SK-N-SH (cell line): Measurements from ENCODE around the gene TFCP2. TPM values are rescaled to one million over a fixed set of nuclear protein-coding genes. Genes with fewer than 3 reads are reported as not detected.

Experiments used
- CTCF ChIA-PET: fragments of 300-600, 350-600 bp; formaldehyde crosslinking; extraction: SDS; loops from one replicate; lab custom pipeline; 2021; lab: Yijun Ruan, JAX
- POLR2A ChIA-PET: fragments of 350-600 bp; sonication (Branson Sonifier 250); formaldehyde crosslinking; extraction: SDS; loops from one replicate; lab custom pipeline; 2020; ENCODE audit warnings: antibody characterized with exemption, inconsistent platforms; lab: Yijun Ruan, JAX
- DNase-seq: peaks from one replicate; pipeline ENCODE4 v3.0.0; 2012
- H2AFZ ChIP-seq: fragments of 200-600 bp; sonication (generic); 2 replicates; pipeline ENCODE4 v1.8.1; 2016; ENCODE audit warnings: antibody characterized with exemption, mild to moderate bottlenecking, low read depth
- H3F3A ChIP-seq: fragments of 200-600 bp; sonication (generic); replicated peaks from 2 replicates; pipeline ENCODE3; 2016; ENCODE audit warnings: antibody characterized with exemption, mild to moderate bottlenecking; ENCODE audit not compliant: insufficient read depth
- H3K27ac ChIP-seq, 2 experiments: fragments of 200-500 bp in 1 of 2; fragments of 200-600 bp in 1 of 2; sonication (Bioruptor generic) in 1 of 2; sonication (generic), shearing (Covaris generic) in 1 of 2; 2 replicates each; pipeline versions ENCODE4 v1.5.1 to v1.6.1; 2014 to 2016; ENCODE audit warnings: low read depth in 2 of 2, inconsistent platforms in 1 of 2, low read length in 1 of 2, mild to moderate bottlenecking in 1 of 2, mixed read lengths in 1 of 2
- H3K27me3 ChIP-seq: fragments of 200-600 bp; sonication (generic), shearing (Covaris generic); 2 replicates; pipeline ENCODE4 v1.6.1; 2016; ENCODE audit warnings: mixed run types; ENCODE audit not compliant: insufficient read depth
- H3K36me3 ChIP-seq, 2 experiments: fragments of 200-500 bp in 1 of 2; fragments of 200-600 bp in 1 of 2; sonication (Bioruptor generic) in 1 of 2; sonication (generic) in 1 of 2; replicated peaks in 1 of 2; 2 replicates each; pipeline versions ENCODE3 to v1.5.1; 2014 to 2016; ENCODE audit warnings: low read length in 1 of 2, mild to moderate bottlenecking in 1 of 2; ENCODE audit not compliant: insufficient read depth in 2 of 2, control insufficient read depth in 1 of 2
- H3K4me1 ChIP-seq, 2 experiments: fragments of 200-500 bp in 1 of 2; fragments of 200-600 bp in 1 of 2; sonication (Bioruptor generic) in 1 of 2; sonication (generic), shearing (Covaris generic) in 1 of 2; 2 replicates each; pipeline versions ENCODE4 v1.5.1 to v1.6.1; 2014 to 2016; ENCODE audit warnings: low read depth in 1 of 2, low read length in 1 of 2, mixed run types in 1 of 2; ENCODE audit not compliant: insufficient read depth in 2 of 2, control insufficient read depth in 1 of 2
- H3K4me2 ChIP-seq: fragments of 200-600 bp; sonication (generic), shearing (Covaris generic); 2 replicates; pipeline ENCODE4 v1.6.1; 2017; ENCODE audit warnings: mixed run types
- H3K4me3 ChIP-seq, 2 experiments: fragments of 200-500 bp in 1 of 2; fragments of 200-600 bp in 1 of 2; sonication (Bioruptor generic) in 1 of 2; sonication (generic), shearing (Covaris generic) in 1 of 2; 2 replicates each; pipeline versions ENCODE4 v1.5.1 to v1.8.1; 2014 to 2016; ENCODE audit warnings: low read depth in 2 of 2, inconsistent platforms in 1 of 2, low read length in 1 of 2, mild to moderate bottlenecking in 1 of 2, mixed read lengths in 1 of 2, moderate library complexity in 1 of 2
- H3K79me2 ChIP-seq: fragments of 200-600 bp; sonication (generic); 2 replicates; pipeline ENCODE4 v1.8.1; 2017; ENCODE audit warnings: mild to moderate bottlenecking; ENCODE audit not compliant: insufficient read depth
- H3K9ac ChIP-seq: fragments of 200-600 bp; sonication (generic); 2 replicates; pipeline ENCODE4 v1.6.1; 2017; ENCODE audit warnings: mixed run types
- H3K9me2 ChIP-seq: fragments of 200-600 bp; sonication (generic); 2 replicates; pipeline ENCODE4 v1.6.1; 2017; ENCODE audit warnings: mixed run types
- H3K9me3 ChIP-seq: fragments of 200-600 bp; sonication (generic); 2 replicates; pipeline ENCODE4 v1.6.1; 2017; ENCODE audit warnings: mixed run types, mild to moderate bottlenecking, moderate library complexity
- H4K20me1 ChIP-seq: fragments of 200-600 bp; sonication (generic); 2 replicates; pipeline ENCODE4 v1.6.1; 2017; ENCODE audit warnings: mild to moderate bottlenecking, mixed run types; ENCODE audit not compliant: insufficient read depth
- CHD2 ChIP-seq: fragments of 150-350 bp; IDR thresholded peaks from 2 replicates; pipeline ENCODE4 v1.6.1; 2018; ENCODE audit warnings: low read length; ENCODE audit not compliant: partially characterized antibody
- EP300 ChIP-seq, 2 experiments: IDR thresholded peaks; 2 replicates each; pipeline versions ENCODE4 v1.4.0 to v1.6.1; 2012; ENCODE audit warnings: borderline replicate concordance in 1 of 2, low read depth in 1 of 2, low read length in 1 of 2
- FOSL2 ChIP-seq: IDR thresholded peaks from 2 replicates; pipeline ENCODE4 v1.4.0; 2012; ENCODE audit warnings: low read depth, mild to moderate bottlenecking, moderate library complexity, borderline replicate concordance
- FOXM1 ChIP-seq: IDR thresholded peaks from 2 replicates; pipeline ENCODE4 v1.4.0; 2012; ENCODE audit warnings: low read depth, mild to moderate bottlenecking
- GABPA ChIP-seq: IDR thresholded peaks from 2 replicates; pipeline ENCODE4 v1.4.0; 2012; ENCODE audit warnings: low read depth, mild to moderate bottlenecking
- GATA2 ChIP-seq: sonication (generic); formaldehyde crosslinking; IDR thresholded peaks from 2 replicates; pipeline ENCODE4 v1.5.0; 2020; ENCODE audit warnings: mild to moderate bottlenecking, missing genetic modification reagents
- NRF1 ChIP-seq: IDR thresholded peaks from 2 replicates; pipeline ENCODE4 v1.6.1; 2012; ENCODE audit warnings: low read depth, mild to moderate bottlenecking, low read length
- POLR2AphosphoS5 ChIP-seq: IDR thresholded peaks from 2 replicates; pipeline ENCODE4 v1.6.1; 2012; ENCODE audit warnings: low read depth, low read length
- RFX5 ChIP-seq: IDR thresholded peaks from 2 replicates; pipeline ENCODE4 v1.6.1; 2012; ENCODE audit warnings: mild to moderate bottlenecking, improper control_type of control experiment, low read length
- SMC3 ChIP-seq: IDR thresholded peaks from 2 replicates; pipeline ENCODE4 v1.6.1; 2012; ENCODE audit warnings: low read depth, low read length, improper control_type of control experiment
- TAF1 ChIP-seq: IDR thresholded peaks from 2 replicates; pipeline ENCODE4 v1.6.1; 2012; ENCODE audit warnings: low read depth, mild to moderate bottlenecking, low read length, moderate library complexity, borderline replicate concordance
- TCF12 ChIP-seq: IDR thresholded peaks from 2 replicates; pipeline ENCODE4 v1.4.0; 2012
- YY1 ChIP-seq: IDR thresholded peaks from 2 replicates; pipeline ENCODE4 v1.4.0; 2012; ENCODE audit warnings: low read depth, mild to moderate bottlenecking
- WGBS: methylation state at CpG from one replicate; pipeline ENCODE4 v1.1.6; 2017; ENCODE audit warnings: low lambda C conversion rate; 5-methylcytosine and 5-hydroxymethylcytosine counted together
- polyA plus RNA-seq, 3 experiments: library from polyadenylated mRNA; depleted of rRNA; stranded (reverse); fragments of >200 nt; gene quantifications; 2 replicates each; pipeline ENCODE4 v1.2.3, GENCODE V29; 2012
- TF ChIP-seq, protein P1 (sequence below): fragments of 150-350 bp; IDR thresholded peaks from 2 replicates; pipeline ENCODE4 v1.6.1; 2017; ENCODE audit warnings: antibody characterized with exemption, low read length, low read depth, borderline replicate concordance
- TF ChIP-seq, protein P2 (sequence below): IDR thresholded peaks from 2 replicates; pipeline ENCODE4; 2012
- TF ChIP-seq, protein P3 (sequence below): IDR thresholded peaks from 2 replicates; pipeline ENCODE4 v1.4.0; 2012; ENCODE audit warnings: low read depth, borderline replicate concordance
- TF ChIP-seq, protein P4 (sequence below): fragments of 150-350 bp; IDR thresholded peaks from 2 replicates; pipeline ENCODE4 v1.6.1; 2016; ENCODE audit warnings: mild to moderate bottlenecking, low read depth, low read length
- TF ChIP-seq, protein P5 (sequence below): fragments of 200-600 bp; sonication (generic); IDR thresholded peaks from 2 replicates; pipeline ENCODE4 v1.6.1; 2017; ENCODE audit warnings: antibody characterized with exemption, mild to moderate bottlenecking, moderate library complexity

TFCP2 gene
- polyA plus RNA-seq, 1 of the 3 experiments (the other 2 are of a cell fraction), result 18.1 TPM

DNA sequence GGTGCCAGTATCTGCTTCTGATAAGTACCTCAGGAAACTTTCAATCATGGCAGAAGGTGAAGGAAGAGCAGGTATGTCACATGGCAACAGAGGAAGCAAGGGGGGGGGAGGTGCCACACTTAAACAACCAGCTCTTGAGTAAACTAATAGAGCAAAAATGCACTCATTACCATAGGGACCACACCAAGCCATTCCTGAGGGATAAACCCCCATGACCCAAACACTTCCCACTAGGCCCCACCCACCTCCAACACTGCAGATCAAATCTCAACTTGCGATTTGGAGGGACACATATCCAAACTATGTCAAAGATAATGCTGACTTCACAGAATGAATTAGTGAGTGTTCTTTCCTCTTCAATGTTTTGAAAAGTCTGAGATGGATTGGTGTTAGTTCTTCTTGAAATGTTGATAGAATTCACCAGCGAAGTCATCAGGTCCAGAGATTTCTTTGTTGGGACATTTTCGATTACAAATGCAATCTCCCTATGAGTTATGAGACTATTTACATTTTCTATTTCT is 16.6 kb downstream of the TFCP2 start (continued):
- TF ChIP-seq, protein P1, sequence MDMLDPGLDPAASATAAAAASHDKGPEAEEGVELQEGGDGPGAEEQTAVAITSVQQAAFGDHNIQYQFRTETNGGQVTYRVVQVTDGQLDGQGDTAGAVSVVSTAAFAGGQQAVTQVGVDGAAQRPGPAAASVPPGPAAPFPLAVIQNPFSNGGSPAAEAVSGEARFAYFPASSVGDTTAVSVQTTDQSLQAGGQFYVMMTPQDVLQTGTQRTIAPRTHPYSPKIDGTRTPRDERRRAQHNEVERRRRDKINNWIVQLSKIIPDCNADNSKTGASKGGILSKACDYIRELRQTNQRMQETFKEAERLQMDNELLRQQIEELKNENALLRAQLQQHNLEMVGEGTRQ, result no peak
- TF ChIP-seq TAF1 (no peak), EP300 (IDR thresholded peaks at IDR 0.05; ENCODE audit: borderline replicate concordance in 1 of 2, low read depth in 1 of 2, low read length in 1 of 2) (no peak), YY1 (no peak), TCF12 (no peak)
- TF ChIP-seq, protein P2, sequence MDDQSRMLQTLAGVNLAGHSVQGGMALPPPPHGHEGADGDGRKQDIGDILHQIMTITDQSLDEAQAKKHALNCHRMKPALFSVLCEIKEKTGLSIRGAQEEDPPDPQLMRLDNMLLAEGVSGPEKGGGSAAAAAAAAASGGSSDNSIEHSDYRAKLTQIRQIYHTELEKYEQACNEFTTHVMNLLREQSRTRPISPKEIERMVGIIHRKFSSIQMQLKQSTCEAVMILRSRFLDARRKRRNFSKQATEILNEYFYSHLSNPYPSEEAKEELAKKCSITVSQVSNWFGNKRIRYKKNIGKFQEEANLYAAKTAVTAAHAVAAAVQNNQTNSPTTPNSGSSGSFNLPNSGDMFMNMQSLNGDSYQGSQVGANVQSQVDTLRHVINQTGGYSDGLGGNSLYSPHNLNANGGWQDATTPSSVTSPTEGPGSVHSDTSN, result no peak

DNA sequence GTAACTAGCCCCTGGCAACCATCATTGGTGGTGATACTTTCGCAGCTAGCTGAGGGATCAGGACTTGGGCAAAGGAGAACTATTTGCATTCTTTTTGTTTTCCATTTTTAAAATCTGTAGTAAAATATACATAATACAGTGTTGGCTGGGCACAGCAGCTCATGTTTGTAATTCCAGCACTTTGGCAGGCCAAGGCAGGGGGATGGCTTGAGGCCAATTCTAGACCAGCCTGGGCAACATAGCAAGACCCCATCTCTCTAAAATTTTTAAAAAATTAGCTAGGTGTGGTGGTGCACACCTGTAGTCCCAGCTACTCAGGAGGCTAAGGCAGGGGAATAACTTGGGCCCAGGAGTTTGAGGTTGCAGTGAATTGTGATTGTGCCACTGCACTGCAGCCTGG is 20.0 kb downstream of the TFCP2 start:
- Histone ChIP-seq H4K20me1 (0 out of 2 replicates have a peak, but pooled peaks cover 17% of the 10 kb centered on the region), H3K4me3 (no peak overlapping the region), H3K9me2 (no peaks in the 10 kb centered on the region), H3K36me3 (no peaks in the 10 kb centered on the region), H3K9me3 (no peaks in the 10 kb centered on the region), H2AFZ (no peak overlapping the region), H3K9ac (no peak overlapping the region), H3K79me2 (peaks cover 64% of the 10 kb centered on the region)
- CTCF ChIA-PET, result no interaction called here
- no peak for DNase-seq
- no peak for TF ChIP-seq GABPA
- TF ChIP-seq, protein P3, sequence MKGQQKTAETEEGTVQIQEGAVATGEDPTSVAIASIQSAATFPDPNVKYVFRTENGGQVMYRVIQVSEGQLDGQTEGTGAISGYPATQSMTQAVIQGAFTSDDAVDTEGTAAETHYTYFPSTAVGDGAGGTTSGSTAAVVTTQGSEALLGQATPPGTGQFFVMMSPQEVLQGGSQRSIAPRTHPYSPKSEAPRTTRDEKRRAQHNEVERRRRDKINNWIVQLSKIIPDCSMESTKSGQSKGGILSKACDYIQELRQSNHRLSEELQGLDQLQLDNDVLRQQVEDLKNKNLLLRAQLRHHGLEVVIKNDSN, result no peak
- no peak for TF ChIP-seq TCF12
- no peak for TF ChIP-seq FOXM1
- no peak for TF ChIP-seq GATA2 (CRISPR knock-in tag)
- TF ChIP-seq YY1, result no peak
- TF ChIP-seq, protein P4, sequence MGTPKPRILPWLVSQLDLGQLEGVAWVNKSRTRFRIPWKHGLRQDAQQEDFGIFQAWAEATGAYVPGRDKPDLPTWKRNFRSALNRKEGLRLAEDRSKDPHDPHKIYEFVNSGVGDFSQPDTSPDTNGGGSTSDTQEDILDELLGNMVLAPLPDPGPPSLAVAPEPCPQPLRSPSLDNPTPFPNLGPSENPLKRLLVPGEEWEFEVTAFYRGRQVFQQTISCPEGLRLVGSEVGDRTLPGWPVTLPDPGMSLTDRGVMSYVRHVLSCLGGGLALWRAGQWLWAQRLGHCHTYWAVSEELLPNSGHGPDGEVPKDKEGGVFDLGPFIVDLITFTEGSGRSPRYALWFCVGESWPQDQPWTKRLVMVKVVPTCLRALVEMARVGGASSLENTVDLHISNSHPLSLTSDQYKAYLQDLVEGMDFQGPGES, result no peak
- TF ChIP-seq EP300 (IDR thresholded peaks at IDR 0.05; ENCODE audit: borderline replicate concordance in 1 of 2, low read depth in 1 of 2, low read length in 1 of 2), result no peak
- TF ChIP-seq, protein P5, sequence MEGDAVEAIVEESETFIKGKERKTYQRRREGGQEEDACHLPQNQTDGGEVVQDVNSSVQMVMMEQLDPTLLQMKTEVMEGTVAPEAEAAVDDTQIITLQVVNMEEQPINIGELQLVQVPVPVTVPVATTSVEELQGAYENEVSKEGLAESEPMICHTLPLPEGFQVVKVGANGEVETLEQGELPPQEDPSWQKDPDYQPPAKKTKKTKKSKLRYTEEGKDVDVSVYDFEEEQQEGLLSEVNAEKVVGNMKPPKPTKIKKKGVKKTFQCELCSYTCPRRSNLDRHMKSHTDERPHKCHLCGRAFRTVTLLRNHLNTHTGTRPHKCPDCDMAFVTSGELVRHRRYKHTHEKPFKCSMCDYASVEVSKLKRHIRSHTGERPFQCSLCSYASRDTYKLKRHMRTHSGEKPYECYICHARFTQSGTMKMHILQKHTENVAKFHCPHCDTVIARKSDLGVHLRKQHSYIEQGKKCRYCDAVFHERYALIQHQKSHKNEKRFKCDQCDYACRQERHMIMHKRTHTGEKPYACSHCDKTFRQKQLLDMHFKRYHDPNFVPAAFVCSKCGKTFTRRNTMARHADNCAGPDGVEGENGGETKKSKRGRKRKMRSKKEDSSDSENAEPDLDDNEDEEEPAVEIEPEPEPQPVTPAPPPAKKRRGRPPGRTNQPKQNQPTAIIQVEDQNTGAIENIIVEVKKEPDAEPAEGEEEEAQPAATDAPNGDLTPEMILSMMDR, result no peak
- no peak for TF ChIP-seq POLR2AphosphoS5
- TF ChIP-seq RFX5, result no peak
- no peak for TF ChIP-seq FOSL2
- TF ChIP-seq CHD2, result no peak
- TF ChIP-seq NRF1, result no peak
- no peak for TF ChIP-seq SMC3
- TF ChIP-seq, all 33 proteins: peak for 0
- no peak overlapping the region for H3K27ac ChIP-seq
- H3K4me2 ChIP-seq, result no peak overlapping the region
- no peaks in the 10 kb centered on the region for H3K4me1 ChIP-seq
- no peaks in the 10 kb centered on the region for H3K27me3 ChIP-seq
- H3F3A ChIP-seq, result no peaks in the 10 kb centered on the region
- POLR2A ChIA-PET, result no interaction called here
- WGBS, result 96% methylated on average over 1 of the region's 1 CpG
